ENCODE results near the gene PALLD.
"Not testable (repeated sequence)": the region's sequence is repeated elsewhere in the genome, so short reads cannot be mapped to it uniquely, and the experiment has no call there.

The PALLD gene

GRCh38 chr4:168701061-168701460 lies 204.2 kb downstream of the PALLD start:
- no peaks in the 10 kb centered on the region for H3K4me1 ChIP-seq (ENCODE audit: insufficient read depth, low read length, severe bottlenecking)
- no peaks in the 10 kb centered on the region for H3K79me2 ChIP-seq (ENCODE audit: insufficient read depth, low read length)
- no peak overlapping the region for H3K27ac ChIP-seq (ENCODE audit: low read depth, low read length, poor library complexity, severe bottlenecking)
- no peak overlapping the region for H3K9ac ChIP-seq (ENCODE audit: low read length)
- no peak overlapping the region for H2AFZ ChIP-seq (ENCODE audit: low read length)
- no peak overlapping the region for H3K4me2 ChIP-seq (ENCODE audit: low read length)
- H3K9me2 ChIP-seq (ENCODE audit: low read depth, low read length), result no peaks in the 10 kb centered on the region
- no peaks in the 10 kb centered on the region for H3K9me3 ChIP-seq (ENCODE audit: low read length)
- H4K20me1 ChIP-seq (ENCODE audit: insufficient read depth, low read length), result no peaks in the 10 kb centered on the region
- H3F3A ChIP-seq (ENCODE audit: insufficient read depth, low read length), result no peaks in the 10 kb centered on the region
- no peaks in the 10 kb centered on the region for H3K36me3 ChIP-seq (ENCODE audit: insufficient read depth, low read length)
- no peaks in the 10 kb centered on the region for H3K27me3 ChIP-seq (ENCODE audit: insufficient read depth, low read length)
- TF ChIP-seq EZH2 (IDR thresholded peaks at IDR 0.05; ENCODE audit: borderline replicate concordance, low read length) (no peak), CTCF (IDR thresholded peaks at IDR 0.05; ENCODE audit: low read length) (no peak)
- H3K4me3 ChIP-seq (ENCODE audit: low read depth, low read length, poor library complexity, severe bottlenecking), result no peak overlapping the region

GRCh38 chr4:168702581-168703087 lies 205.8 kb downstream of the PALLD start:
- H3K9me2 ChIP-seq (ENCODE audit: low read depth, low read length); H3K9me3 ChIP-seq (ENCODE audit: low read length); H2AFZ ChIP-seq (ENCODE audit: low read length); H3K27me3 ChIP-seq (ENCODE audit: insufficient read depth, low read length); H3K27ac ChIP-seq (ENCODE audit: low read depth, low read length, poor library complexity, severe bottlenecking); H3K9ac ChIP-seq (ENCODE audit: low read length); H3K4me2 ChIP-seq (ENCODE audit: low read length); H3K4me1 ChIP-seq (ENCODE audit: insufficient read depth, low read length, severe bottlenecking); H3K79me2 ChIP-seq (ENCODE audit: insufficient read depth, low read length); H3K36me3 ChIP-seq (ENCODE audit: insufficient read depth, low read length); H3K4me3 ChIP-seq (ENCODE audit: low read depth, low read length, poor library complexity, severe bottlenecking); H4K20me1 ChIP-seq (ENCODE audit: insufficient read depth, low read length); H3F3A ChIP-seq (ENCODE audit: insufficient read depth, low read length): not testable (repeated sequence)

GRCh38 chr4:168705121-168705520 lies 208.3 kb downstream of the PALLD start:
- TF ChIP-seq EZH2 (IDR thresholded peaks at IDR 0.05; ENCODE audit: borderline replicate concordance, low read length), result no peak
- TF ChIP-seq CTCF (IDR thresholded peaks at IDR 0.05; ENCODE audit: low read length), result no peak
- no peak overlapping the region for H3K4me3 ChIP-seq (ENCODE audit: low read depth, low read length, poor library complexity, severe bottlenecking)

GRCh38 chr4:168707205-168707604 lies 210.4 kb downstream of the PALLD start:
- H3K9me2 ChIP-seq (ENCODE audit: low read depth, low read length), result no peaks in the 10 kb centered on the region
- TF ChIP-seq EZH2 (IDR thresholded peaks at IDR 0.05; ENCODE audit: borderline replicate concordance, low read length), result no peak
- no peak overlapping the region for H2AFZ ChIP-seq (ENCODE audit: low read length)
- H3K27ac ChIP-seq (ENCODE audit: low read depth, low read length, poor library complexity, severe bottlenecking), result no peak overlapping the region
- no peaks in the 10 kb centered on the region for H3K4me1 ChIP-seq (ENCODE audit: insufficient read depth, low read length, severe bottlenecking)
- no peaks in the 10 kb centered on the region for H3K27me3 ChIP-seq (ENCODE audit: insufficient read depth, low read length)
- H3K79me2 ChIP-seq (ENCODE audit: insufficient read depth, low read length), result no peaks in the 10 kb centered on the region
- H3K4me2 ChIP-seq (ENCODE audit: low read length), result no peak overlapping the region
- H3K9me3 ChIP-seq (ENCODE audit: low read length), result no peaks in the 10 kb centered on the region
- H3F3A ChIP-seq (ENCODE audit: insufficient read depth, low read length), result no peaks in the 10 kb centered on the region
- H3K36me3 ChIP-seq (ENCODE audit: insufficient read depth, low read length), result no peaks in the 10 kb centered on the region
- H3K4me3 ChIP-seq (ENCODE audit: low read depth, low read length, poor library complexity, severe bottlenecking), result no peak overlapping the region
- no peaks in the 10 kb centered on the region for H4K20me1 ChIP-seq (ENCODE audit: insufficient read depth, low read length)
- no peak overlapping the region for H3K9ac ChIP-seq (ENCODE audit: low read length)

More at GRCh38 chr4:168705121-168705520, 208.3 kb downstream of the PALLD start:
- Histone ChIP-seq H3K79me2 (ENCODE audit: insufficient read depth, low read length) (no peaks in the 10 kb centered on the region), H3K4me1 (ENCODE audit: insufficient read depth, low read length, severe bottlenecking) (no peaks in the 10 kb centered on the region), H3F3A (ENCODE audit: insufficient read depth, low read length) (no peaks in the 10 kb centered on the region), H4K20me1 (ENCODE audit: insufficient read depth, low read length) (no peaks in the 10 kb centered on the region), H3K27ac (ENCODE audit: low read depth, low read length, poor library complexity, severe bottlenecking) (no peak overlapping the region), H3K9me2 (ENCODE audit: low read depth, low read length) (no peaks in the 10 kb centered on the region), H3K4me2 (ENCODE audit: low read length) (no peak overlapping the region), H3K36me3 (ENCODE audit: insufficient read depth, low read length) (no peaks in the 10 kb centered on the region), H3K9me3 (ENCODE audit: low read length) (no peaks in the 10 kb centered on the region), H3K9ac (ENCODE audit: low read length) (no peak overlapping the region), H3K27me3 (ENCODE audit: insufficient read depth, low read length) (no peaks in the 10 kb centered on the region), H2AFZ (ENCODE audit: low read length) (no peak overlapping the region)
